Measurements from ENCODE around the gene STAT3. TPM values are rescaled to one million over a fixed set of nuclear protein-coding genes. Genes with fewer than 3 reads are reported as not detected.
"Not testable (repeated sequence)": the region's sequence is repeated elsewhere in the genome, so short reads cannot be mapped to it uniquely, and the experiment has no call there.

Gene STAT3
- total RNA-seq, 2 donors from 2014 or later, result 189 to 505 TPM

- H3K27ac Mint-ChIP-seq, result peak overlapping the region in 1 of 2 donors; percentile 70
- H3K9me3 Mint-ChIP-seq, result no peaks in the 10 kb centered on the region
- no peak for ATAC-seq
Measured at GRCh38 chr17:42345396-42346073, 42.7 kb downstream of the STAT3 start.

GRCh38 chr17:42342242-42343008 is 45.8 kb downstream of the STAT3 start:
- H3K27ac Mint-ChIP-seq, result peak overlapping the region; percentile 96 to 97
- DNase-seq (ENCODE audit: low spot score in 2 of 2), result no peak
- peak; percentile 58 to 76 for ATAC-seq
- peaks cover 28 to 79% of the 10 kb centered on the region in 2 donors for H3K36me3 Mint-ChIP-seq
- no peaks in the 10 kb centered on the region for H3K9me3 Mint-ChIP-seq

More at GRCh38 chr17:42345396-42346073, 42.7 kb downstream of the STAT3 start:
- DNase-seq (ENCODE audit: low spot score in 2 of 2), result no peak
- H3K36me3 Mint-ChIP-seq, result peaks cover 26 to 87% of the 10 kb centered on the region in 2 donors

DNA sequence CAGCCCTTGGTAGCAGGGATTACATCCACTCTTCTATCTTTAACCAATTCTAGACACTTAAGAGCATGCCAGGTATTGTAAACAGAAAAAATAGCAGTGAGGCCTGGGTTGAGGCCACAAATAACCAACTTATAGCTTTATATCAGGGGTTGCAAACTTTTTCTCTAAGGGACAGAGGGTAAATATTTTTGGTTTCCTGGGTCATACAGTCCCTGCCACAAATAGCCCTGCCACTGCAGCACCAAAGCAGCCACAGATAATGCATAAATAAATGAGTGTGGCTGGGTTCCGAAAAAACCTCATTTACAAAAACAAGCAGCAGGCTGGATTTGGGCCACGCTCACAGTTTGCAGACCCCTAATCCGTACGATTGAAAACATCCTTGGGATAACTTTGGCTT is 46.7 kb downstream of the STAT3 start:
- Mint-ChIP-seq H3K9me3 (no peaks in the 10 kb centered on the region), H3K36me3 (peaks cover 24 to 77% of the 10 kb centered on the region in 2 donors), H3K27ac (peak overlapping the region; percentile 96 to 97)
- no peak for ATAC-seq
- DNase-seq (ENCODE audit: low spot score in 2 of 2), result no peak

- Mint-ChIP-seq H3K36me3 (peaks cover 20 to 72% of the 10 kb centered on the region in 2 donors), H3K9me3 (no peaks in the 10 kb centered on the region), H3K27ac (peak overlapping the region; percentile 96 to 97)
- peak; percentile 60 to 72 for DNase-seq (ENCODE audit: low spot score in 2 of 2)
- ATAC-seq, result peak; percentile 65 to 68
Measured at GRCh38 chr17:42340691-42341127, 47.5 kb downstream of the STAT3 start.

GRCh38 chr17:42339221-42339620 is 49.0 kb downstream of the STAT3 start:
- DNase-seq (ENCODE audit: low spot score in 2 of 2) (no peak), ATAC-seq (no peak)
- Mint-ChIP-seq H3K36me3 (peaks cover 20 to 67% of the 10 kb centered on the region in 2 donors), H3K27ac (peak overlapping the region; percentile 96 to 97), H3K9me3 (no peaks in the 10 kb centered on the region)

DNA sequence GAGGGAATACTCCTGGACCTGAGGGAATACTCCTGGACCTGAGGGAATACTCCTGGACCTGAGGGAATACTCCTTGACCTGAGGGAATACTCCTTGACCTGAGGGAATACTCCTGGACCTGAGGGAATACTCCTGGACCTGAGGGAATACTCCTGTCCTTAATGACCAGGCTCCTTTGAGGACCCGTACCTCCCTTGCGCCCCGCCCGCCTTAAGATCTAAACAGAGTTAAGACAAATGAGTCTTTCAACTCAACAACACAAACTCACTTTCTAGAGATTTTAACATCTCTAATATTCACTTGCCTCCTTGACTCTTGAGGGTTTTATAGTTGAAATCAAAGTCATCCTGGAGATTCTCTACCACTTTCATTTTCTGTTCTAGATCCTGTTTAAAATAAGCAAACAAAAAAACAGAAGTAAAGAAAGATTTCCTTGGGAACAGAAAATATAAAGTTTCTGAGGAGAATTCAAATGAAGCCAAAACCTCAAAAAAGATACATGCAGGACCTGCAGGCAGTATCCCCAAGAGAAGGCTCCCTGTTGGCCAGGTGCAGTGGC is 49.7 kb downstream of the STAT3 start:
- Mint-ChIP-seq H3K27ac (peak overlapping the region; percentile 95 to 96), H3K36me3 (peaks cover 26 to 66% of the 10 kb centered on the region in 2 donors), H3K9me3 (no peaks in the 10 kb centered on the region)
- ATAC-seq (no peak), DNase-seq (ENCODE audit: low spot score in 2 of 2) (no peak)

- peak; percentile 68 to 71 for ATAC-seq
- peaks cover 28 to 69% of the 10 kb centered on the region in 2 donors for H3K36me3 Mint-ChIP-seq
- peak overlapping the region; percentile 90 to 96 for H3K27ac Mint-ChIP-seq
- peak; percentile 70 to 88 for DNase-seq (ENCODE audit: low spot score in 2 of 2)
- H3K9me3 Mint-ChIP-seq, result no peaks in the 10 kb centered on the region
Measured at GRCh38 chr17:42337442-42337841, 50.8 kb downstream of the STAT3 start.

DNA sequence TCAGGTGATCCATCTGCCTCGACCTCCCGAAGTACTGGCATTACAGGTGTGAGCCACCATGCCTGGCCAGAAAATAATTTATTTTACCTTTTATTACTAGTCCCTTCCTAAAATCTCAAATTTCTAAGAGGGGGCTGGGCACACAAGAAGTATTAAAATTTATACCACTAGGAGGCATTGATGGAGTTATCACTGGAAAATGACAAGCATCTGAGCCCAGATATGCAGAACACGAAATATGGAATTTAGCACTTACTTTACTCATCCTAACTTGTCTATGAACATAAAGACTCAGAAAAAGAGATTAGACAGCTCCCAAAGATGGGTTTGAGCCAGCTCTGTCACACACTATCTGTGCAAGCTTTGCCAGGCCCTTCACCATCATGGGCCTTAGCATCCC is 53.6 kb downstream of the STAT3 start:
- no peak for ATAC-seq
- no peaks in the 10 kb centered on the region for H3K9me3 Mint-ChIP-seq
- peaks cover 35 to 68% of the 10 kb centered on the region in 2 donors for H3K36me3 Mint-ChIP-seq
- H3K27ac Mint-ChIP-seq, result peak overlapping the region; percentile 14 to 84
- no peak for DNase-seq (ENCODE audit: low spot score in 2 of 2)

- Mint-ChIP-seq H3K9me3 (no peaks in the 10 kb centered on the region), H3K27ac (peak overlapping the region; percentile 61 to 66), H3K36me3 (peaks cover 25 to 69% of the 10 kb centered on the region in 2 donors)
- ATAC-seq (peak; percentile 61 to 67), DNase-seq (ENCODE audit: low spot score in 2 of 2) (peak in 1 of 2 donors; percentile 47)
Measured at GRCh38 chr17:42333053-42333452, 55.2 kb downstream of the STAT3 start.

- peak overlapping the region; percentile 84 to 89 for H3K27ac Mint-ChIP-seq
- H3K9me3 Mint-ChIP-seq, result no peaks in the 10 kb centered on the region
- ATAC-seq (no peak), DNase-seq (ENCODE audit: low spot score in 2 of 2) (no peak)
- peaks cover 16 to 66% of the 10 kb centered on the region in 2 donors for H3K36me3 Mint-ChIP-seq
Measured at GRCh38 chr17:42329025-42329976, 58.9 kb downstream of the STAT3 start.

DNA sequence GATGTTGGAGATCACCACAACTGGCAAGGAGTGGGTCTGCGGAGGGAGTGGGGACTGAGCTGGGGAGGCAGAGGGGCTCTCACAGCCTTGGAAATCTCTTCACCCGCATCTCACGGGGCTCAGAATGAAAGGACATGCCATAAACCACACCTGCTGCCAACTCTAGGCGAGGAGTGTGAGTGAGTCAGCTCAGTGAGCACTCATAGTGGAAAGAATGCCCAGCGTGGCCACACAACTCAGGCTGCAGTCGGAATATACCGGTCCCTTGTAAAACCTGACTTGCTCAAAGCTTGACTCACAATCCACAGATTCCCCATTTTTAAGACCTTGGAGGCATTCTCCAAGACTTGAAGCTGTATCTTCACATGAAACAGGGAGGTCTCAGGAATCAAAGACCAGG is 63.2 kb downstream of the STAT3 start:
- ATAC-seq (peak in 1 of 2 donors; percentile 59), DNase-seq (ENCODE audit: low spot score in 2 of 2) (no peak)
- H3K9me3 Mint-ChIP-seq, result no peaks in the 10 kb centered on the region
- peaks cover 13 to 71% of the 10 kb centered on the region in 2 donors for H3K36me3 Mint-ChIP-seq
- H3K27ac Mint-ChIP-seq, result peak overlapping the region; percentile 25 to 67

- Mint-ChIP-seq H3K36me3 (peaks cover 20 to 69% of the 10 kb centered on the region in 2 donors), H3K9me3 (no peaks in the 10 kb centered on the region), H3K27ac (peak overlapping the region; percentile 66 to 92)
- ATAC-seq (peak in 1 of 2 donors; percentile 16), DNase-seq (ENCODE audit: low spot score in 2 of 2) (no peak)
Measured at GRCh38 chr17:42323268-42323773, 64.9 kb downstream of the STAT3 start.

DNA sequence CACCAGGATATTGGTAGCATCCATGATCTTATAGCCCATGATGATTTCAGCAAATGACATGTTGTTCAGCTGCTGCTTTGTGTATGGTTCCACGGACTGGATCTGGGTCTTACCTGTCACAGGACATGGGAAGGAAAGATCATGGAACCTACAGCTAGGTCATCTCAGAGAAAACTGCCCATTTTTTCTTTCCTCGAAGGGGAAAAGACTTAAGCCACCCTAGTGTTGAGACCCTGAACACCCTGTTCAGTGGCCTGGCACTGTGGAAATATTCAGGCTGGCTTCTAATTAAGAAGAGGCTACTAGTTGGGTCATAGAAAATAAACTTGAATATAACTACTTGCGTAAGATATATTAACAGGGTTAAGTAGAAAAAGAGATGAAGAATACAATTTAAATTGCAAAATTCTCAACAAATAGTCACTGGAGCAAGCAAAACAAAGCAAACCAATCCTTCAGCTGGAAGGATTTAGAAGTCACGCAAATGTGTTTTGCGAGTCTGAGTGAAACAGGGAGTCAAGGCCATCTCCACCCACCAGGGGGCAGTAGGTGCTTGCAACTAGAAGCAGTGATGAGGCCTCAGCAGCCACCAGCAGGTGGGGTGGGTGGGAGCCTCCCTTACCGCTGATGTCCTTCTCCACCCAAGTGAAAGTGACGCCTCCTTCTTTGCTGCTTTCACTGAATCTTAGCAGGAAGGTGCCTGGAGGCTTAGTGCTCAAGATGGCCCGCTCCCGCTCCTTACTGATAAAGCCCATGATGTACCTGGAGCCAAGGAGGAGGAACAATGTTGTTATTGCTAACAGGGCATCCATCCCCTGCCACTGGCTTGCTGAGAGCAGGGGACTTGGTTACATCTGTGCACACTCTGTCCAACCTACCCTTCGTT is 65.6 kb downstream of the STAT3 start:
- peak overlapping the region; percentile 66 to 92 for H3K27ac Mint-ChIP-seq
- H3K9me3 Mint-ChIP-seq, result no peaks in the 10 kb centered on the region
- DNase-seq (ENCODE audit: low spot score in 2 of 2), result peak; percentile 86 to 96
- peak; percentile 77 to 85 for ATAC-seq
- H3K36me3 Mint-ChIP-seq, result peaks cover 21 to 70% of the 10 kb centered on the region in 2 donors

DNA sequence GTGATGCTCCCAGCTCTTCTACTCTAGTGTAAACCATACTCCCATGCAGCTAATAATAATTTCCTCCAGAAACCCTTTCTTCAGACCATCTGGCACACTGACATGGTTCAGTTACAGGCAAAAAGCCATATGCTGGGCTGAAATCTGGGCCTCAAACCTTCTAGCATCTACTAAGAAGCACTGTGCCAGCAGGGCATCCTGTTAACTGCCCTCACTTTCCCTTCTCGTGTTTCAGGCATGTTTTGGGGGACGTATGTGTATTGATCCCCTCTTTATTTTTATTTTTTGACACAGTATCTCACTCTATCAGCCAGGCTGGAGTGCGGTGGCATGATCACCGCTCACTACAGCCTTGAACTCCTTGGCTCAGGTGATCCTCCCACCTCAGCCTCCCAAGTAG is 66.7 kb downstream of the STAT3 start:
- H3K36me3 Mint-ChIP-seq, result peaks cover 30 to 71% of the 10 kb centered on the region in 2 donors
- no peaks in the 10 kb centered on the region for H3K9me3 Mint-ChIP-seq
- no peak for ATAC-seq
- H3K27ac Mint-ChIP-seq, result peak overlapping the region; percentile 40 to 92
- no peak for DNase-seq (ENCODE audit: low spot score in 2 of 2)

- not testable (repeated sequence) for H3K9me3 Mint-ChIP-seq; ATAC-seq; DNase-seq (ENCODE audit: low spot score in 2 of 2)
- peaks cover 38 to 63% of the 10 kb centered on the region in 2 donors for H3K36me3 Mint-ChIP-seq
- H3K27ac Mint-ChIP-seq, result peak overlapping the region in 1 of 2 donors; percentile 67
Measured at GRCh38 chr17:42317967-42318366, 70.3 kb downstream of the STAT3 start.
